Measurements from ENCODE around the gene PCBD2.

PCBD2 gene

GRCh38 chr5:134945041-134945440 lies 40.1 kb downstream of the PCBD2 start:
- Mint-ChIP-seq H3K4me1 (no peaks in the 10 kb centered on the region), H3K27me3 (no peaks in the 10 kb centered on the region)
- ATAC-seq (replicated peaks; ENCODE audit: extremely low read depth, poor library complexity, severe bottlenecking), result no peak

GRCh38 chr5:134948911-134949310 lies 44.0 kb downstream of the PCBD2 start:
- Mint-ChIP-seq H3K27me3 (no peaks in the 10 kb centered on the region), H3K4me3 (no peak overlapping the region), H3K9me3 (no peaks in the 10 kb centered on the region), H3K4me1 (no peaks in the 10 kb centered on the region), H3K27ac (ENCODE audit: low read depth) (no peak overlapping the region), H3K36me3 (ENCODE audit: insufficient read depth) (no peaks in the 10 kb centered on the region)
- DNase-seq (ENCODE audit: low spot score in 2 of 2) (no peak), ATAC-seq (replicated peaks; ENCODE audit: extremely low read depth, poor library complexity, severe bottlenecking) (no peak)

More at GRCh38 chr5:134945041-134945440, 40.1 kb downstream of the PCBD2 start:
- H3K27ac Mint-ChIP-seq (ENCODE audit: low read depth), result no peak overlapping the region
- H3K9me3 Mint-ChIP-seq, result no peaks in the 10 kb centered on the region
- H3K36me3 Mint-ChIP-seq (ENCODE audit: insufficient read depth), result no peaks in the 10 kb centered on the region
- no peak overlapping the region for H3K4me3 Mint-ChIP-seq
- no peak for DNase-seq (ENCODE audit: low spot score in 2 of 2)

DNA sequence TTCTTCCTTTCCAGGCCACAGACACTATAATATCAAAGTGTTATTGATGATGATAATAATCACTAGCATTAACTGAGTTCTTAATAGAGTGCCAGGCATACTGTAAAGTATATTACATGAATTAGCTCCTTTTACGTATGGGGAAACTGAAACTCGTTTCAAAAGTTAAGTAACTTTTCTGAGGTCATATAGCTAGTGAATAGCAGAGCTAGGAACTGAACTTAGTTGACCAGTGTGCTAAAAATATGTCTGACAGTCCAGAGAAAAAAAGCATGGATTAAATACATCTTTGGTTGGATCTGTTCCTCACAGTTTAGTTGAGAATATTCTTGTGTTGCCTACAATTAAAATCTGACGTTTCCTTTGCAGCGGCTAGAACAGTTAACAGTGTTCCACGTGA lies 44.4 kb downstream of the PCBD2 start:
- Mint-ChIP-seq H3K27me3 (no peaks in the 10 kb centered on the region), H3K9me3 (no peaks in the 10 kb centered on the region), H3K4me1 (no peaks in the 10 kb centered on the region), H3K4me3 (no peak overlapping the region), H3K27ac (ENCODE audit: low read depth) (no peak overlapping the region), H3K36me3 (ENCODE audit: insufficient read depth) (no peaks in the 10 kb centered on the region)
- ATAC-seq (replicated peaks; ENCODE audit: extremely low read depth, poor library complexity, severe bottlenecking) (no peak), DNase-seq (ENCODE audit: low spot score in 2 of 2) (no peak)

DNA sequence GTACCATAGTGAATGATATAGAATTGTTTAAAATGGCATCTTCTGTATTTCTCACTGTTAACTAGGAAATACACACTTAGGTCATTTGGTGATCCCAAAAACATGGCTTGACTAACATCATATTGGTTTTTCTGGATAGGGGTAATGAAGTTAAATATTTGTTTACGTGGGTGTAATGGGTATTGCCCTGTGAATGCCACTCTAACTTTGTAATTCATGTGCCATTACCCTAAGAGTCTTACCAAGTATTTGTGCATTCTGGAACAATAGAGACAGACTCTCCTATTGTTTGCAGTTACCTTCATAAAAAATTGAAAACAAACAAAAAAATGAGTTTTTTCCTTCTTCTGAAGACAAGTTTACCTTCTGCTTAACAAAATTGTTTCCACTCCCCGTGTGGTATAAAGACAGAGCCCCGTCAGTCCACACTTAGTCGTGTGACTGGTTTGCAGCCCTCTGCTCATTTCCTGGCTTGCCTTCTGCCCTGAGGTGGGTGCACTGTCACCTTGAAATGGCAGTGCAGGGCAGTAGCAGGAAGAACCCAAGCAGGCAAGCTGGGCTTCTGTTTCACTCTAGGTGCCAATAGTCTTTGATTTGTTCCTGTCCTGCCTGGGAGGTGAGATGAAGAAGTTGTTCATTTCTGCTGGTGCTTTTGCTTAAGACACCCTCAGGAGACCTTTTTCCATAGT lies 53.1 kb downstream of the PCBD2 start:
- Mint-ChIP-seq H3K27me3 (no peaks in the 10 kb centered on the region), H3K36me3 (ENCODE audit: insufficient read depth) (peaks cover 15% of the 10 kb centered on the region), H3K4me3 (no peak overlapping the region), H3K27ac (ENCODE audit: low read depth) (no peak overlapping the region), H3K4me1 (peaks cover 5% of the 10 kb centered on the region), H3K9me3 (peaks cover 6% of the 10 kb centered on the region)
- DNase-seq (ENCODE audit: low spot score in 2 of 2), result no peak
- ATAC-seq (replicated peaks; ENCODE audit: extremely low read depth, poor library complexity, severe bottlenecking), result no peak

GRCh38 chr5:134958755-134959154 lies 53.8 kb downstream of the PCBD2 start:
- Mint-ChIP-seq H3K4me1 (peaks cover 5% of the 10 kb centered on the region), H3K27ac (ENCODE audit: low read depth) (no peak overlapping the region), H3K36me3 (ENCODE audit: insufficient read depth) (peaks cover 17% of the 10 kb centered on the region), H3K9me3 (peaks cover 6% of the 10 kb centered on the region), H3K4me3 (no peak overlapping the region), H3K27me3 (no peaks in the 10 kb centered on the region)
- DNase-seq (ENCODE audit: low spot score in 2 of 2) (no peak), ATAC-seq (replicated peaks; ENCODE audit: extremely low read depth, poor library complexity, severe bottlenecking) (no peak)

DNA sequence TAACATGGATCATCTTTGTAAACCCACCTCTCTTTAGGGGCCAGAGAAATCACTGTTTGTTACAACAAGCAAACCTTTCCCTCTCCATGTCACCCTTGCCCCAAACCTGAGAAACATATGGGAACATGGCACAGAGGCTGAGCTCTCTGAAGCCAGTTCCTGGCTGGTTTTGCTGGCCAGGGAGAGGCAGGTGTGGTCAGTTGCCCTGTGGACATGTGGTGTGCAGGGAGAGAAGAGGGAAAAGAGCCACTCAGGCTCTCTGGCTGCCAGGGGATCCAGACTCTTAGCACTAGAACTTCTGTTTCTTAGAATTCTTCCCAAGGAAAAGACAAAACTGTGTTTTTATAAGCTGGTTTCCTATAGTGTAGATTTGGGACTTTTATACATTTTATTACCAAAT lies 58.2 kb downstream of the PCBD2 start:
- H3K9me3 Mint-ChIP-seq, result no peaks in the 10 kb centered on the region
- DNase-seq (ENCODE audit: low spot score in 2 of 2) (no peak), ATAC-seq (replicated peaks; ENCODE audit: extremely low read depth, poor library complexity, severe bottlenecking) (no peak)
- no peak overlapping the region for H3K27ac Mint-ChIP-seq (ENCODE audit: low read depth)
- no peaks in the 10 kb centered on the region for H3K27me3 Mint-ChIP-seq
- H3K4me1 Mint-ChIP-seq, result peaks cover 14% of the 10 kb centered on the region
- H3K4me3 Mint-ChIP-seq, result no peak overlapping the region
- peaks cover 17% of the 10 kb centered on the region for H3K36me3 Mint-ChIP-seq (ENCODE audit: insufficient read depth)

GRCh38 chr5:134964359-134965270 lies 59.7 kb downstream of the PCBD2 start:
- Mint-ChIP-seq H3K27me3 (no peaks in the 10 kb centered on the region), H3K9me3 (no peaks in the 10 kb centered on the region), H3K27ac (ENCODE audit: low read depth) (peak overlapping the region; percentile 26)

GRCh38 chr5:134965271-134965825 lies 60.4 kb downstream of the PCBD2 start:
- no peak for ATAC-seq (replicated peaks; ENCODE audit: extremely low read depth, poor library complexity, severe bottlenecking)
- Mint-ChIP-seq H3K4me1 (peaks cover 11% of the 10 kb centered on the region), H3K27ac (ENCODE audit: low read depth) (peak overlapping the region; percentile 4), H3K9me3 (no peaks in the 10 kb centered on the region), H3K4me3 (no peak overlapping the region), H3K36me3 (ENCODE audit: insufficient read depth) (peaks cover 16% of the 10 kb centered on the region), H3K27me3 (no peaks in the 10 kb centered on the region)
- DNase-seq (ENCODE audit: low spot score in 2 of 2), result no peak

More at GRCh38 chr5:134964359-134965270, 59.7 kb downstream of the PCBD2 start:
- H3K4me1 Mint-ChIP-seq, result peaks cover 11% of the 10 kb centered on the region
- peak; percentile 43 for ATAC-seq (replicated peaks; ENCODE audit: extremely low read depth, poor library complexity, severe bottlenecking)
- H3K4me3 Mint-ChIP-seq, result no peak overlapping the region
- peaks cover 21% of the 10 kb centered on the region for H3K36me3 Mint-ChIP-seq (ENCODE audit: insufficient read depth)
- no peak for DNase-seq (ENCODE audit: low spot score in 2 of 2)

DNA sequence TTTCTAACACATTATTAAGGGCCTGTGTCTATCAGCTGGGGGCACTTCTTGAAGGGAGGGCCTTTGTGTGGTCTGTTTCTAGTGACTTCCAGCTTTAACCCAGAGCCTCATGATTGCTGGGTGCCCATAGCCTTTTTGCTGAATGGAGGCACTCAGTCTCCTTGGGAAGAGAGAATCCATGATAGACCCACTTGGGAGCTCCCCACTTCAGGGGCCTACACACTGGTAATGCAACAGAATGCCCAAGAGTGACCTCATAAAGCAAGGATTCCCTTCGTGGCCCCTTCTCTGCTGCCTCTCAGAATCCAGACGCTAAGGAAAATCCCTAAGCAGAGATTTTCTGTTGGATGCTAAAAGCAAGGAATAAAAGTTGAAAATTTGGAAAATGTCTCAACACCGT lies 62.7 kb downstream of the PCBD2 start, which contains the start of gene CATSPER3:
CATSPER3 (plus strand) TSS at position 301 of the 400 bp plus-strand sequence; CDS start at position 386, 85 bp downstream.
- Mint-ChIP-seq H3K36me3 (ENCODE audit: insufficient read depth) (peaks cover 7% of the 10 kb centered on the region), H3K27me3 (no peaks in the 10 kb centered on the region), H3K27ac (ENCODE audit: low read depth) (no peak within 1 kb of the TSS), H3K4me3 (no peak within 1 kb of the TSS), H3K9me3 (no peaks in the 10 kb centered on the region), H3K4me1 (peaks cover 11% of the 10 kb centered on the region)
- DNase-seq (ENCODE audit: low spot score in 2 of 2) (no peak), ATAC-seq (replicated peaks; ENCODE audit: extremely low read depth, poor library complexity, severe bottlenecking) (no peak)

GRCh38 chr5:134968055-134968454 lies 63.1 kb downstream of the PCBD2 start:
- Mint-ChIP-seq H3K9me3 (no peaks in the 10 kb centered on the region), H3K27ac (ENCODE audit: low read depth) (no peak overlapping the region), H3K36me3 (ENCODE audit: insufficient read depth) (peaks cover 7% of the 10 kb centered on the region), H3K4me1 (peaks cover 11% of the 10 kb centered on the region), H3K4me3 (no peak overlapping the region), H3K27me3 (no peaks in the 10 kb centered on the region)
- ATAC-seq (replicated peaks; ENCODE audit: extremely low read depth, poor library complexity, severe bottlenecking), result no peak
- no peak for DNase-seq (ENCODE audit: low spot score in 2 of 2)

- DNase-seq (ENCODE audit: low spot score in 2 of 2), result no peak
- ATAC-seq (replicated peaks; ENCODE audit: extremely low read depth, poor library complexity, severe bottlenecking), result no peak
- Mint-ChIP-seq H3K36me3 (ENCODE audit: insufficient read depth) (peaks cover 5% of the 10 kb centered on the region), H3K4me1 (peaks cover 9% of the 10 kb centered on the region), H3K9me3 (no peaks in the 10 kb centered on the region), H3K27ac (ENCODE audit: low read depth) (no peak overlapping the region), H3K27me3 (no peaks in the 10 kb centered on the region), H3K4me3 (no peak overlapping the region)
These were observed 64.2 kb downstream of the PCBD2 start for GRCh38 chr5:134969166-134969565.

DNA sequence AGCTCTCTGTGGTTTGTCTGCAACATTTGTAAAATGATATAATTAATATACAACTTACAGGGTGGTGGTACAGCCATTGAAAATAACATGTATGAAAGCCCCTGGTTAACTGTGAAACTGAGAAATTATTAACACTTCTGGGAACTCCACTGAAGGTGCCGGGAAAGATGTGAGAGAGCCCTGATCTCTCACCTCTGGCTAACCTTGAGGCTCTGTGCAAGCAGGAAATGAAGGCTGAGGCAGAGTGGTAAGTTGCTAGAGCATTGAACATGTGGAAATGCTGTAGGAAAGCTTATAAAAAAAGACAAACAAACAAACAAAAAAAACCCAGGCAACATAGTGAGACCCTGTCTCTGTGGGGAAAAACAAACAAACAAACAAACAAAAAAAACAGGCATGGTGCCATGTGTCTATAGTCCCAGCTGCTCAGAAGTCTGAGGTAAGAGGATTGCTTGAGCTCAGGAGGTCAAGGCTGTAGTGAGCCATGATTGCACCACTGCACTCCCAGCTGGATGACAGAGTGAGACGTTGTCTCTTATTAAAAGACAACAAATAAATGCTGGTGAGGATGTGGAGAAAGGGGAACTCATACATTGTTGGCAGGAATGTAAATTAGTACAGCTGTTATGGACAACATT lies 70.3 kb downstream of the PCBD2 start:
- DNase-seq (ENCODE audit: low spot score in 2 of 2) (no peak), ATAC-seq (replicated peaks; ENCODE audit: extremely low read depth, poor library complexity, severe bottlenecking) (no peak)
- no peaks in the 10 kb centered on the region for H3K4me1 Mint-ChIP-seq
- H3K4me3 Mint-ChIP-seq, result no peak overlapping the region
- H3K9me3 Mint-ChIP-seq, result peaks cover 14% of the 10 kb centered on the region
- no peaks in the 10 kb centered on the region for H3K36me3 Mint-ChIP-seq (ENCODE audit: insufficient read depth)
- no peak overlapping the region for H3K27ac Mint-ChIP-seq (ENCODE audit: low read depth)
- H3K27me3 Mint-ChIP-seq, result no peaks in the 10 kb centered on the region
